HG03378 (cell line): Measurements from ENCODE around the gene MAML2.

Experiments used
- ATAC-seq: cut with Tn5 transposase; IDR thresholded peaks from one replicate; pipeline ENCODE4 v1.9.1; 2021; ENCODE audit warnings: mild to moderate bottlenecking, moderate library complexity; ENCODE audit not compliant: unreplicated experiment

Gene MAML2

DNA sequence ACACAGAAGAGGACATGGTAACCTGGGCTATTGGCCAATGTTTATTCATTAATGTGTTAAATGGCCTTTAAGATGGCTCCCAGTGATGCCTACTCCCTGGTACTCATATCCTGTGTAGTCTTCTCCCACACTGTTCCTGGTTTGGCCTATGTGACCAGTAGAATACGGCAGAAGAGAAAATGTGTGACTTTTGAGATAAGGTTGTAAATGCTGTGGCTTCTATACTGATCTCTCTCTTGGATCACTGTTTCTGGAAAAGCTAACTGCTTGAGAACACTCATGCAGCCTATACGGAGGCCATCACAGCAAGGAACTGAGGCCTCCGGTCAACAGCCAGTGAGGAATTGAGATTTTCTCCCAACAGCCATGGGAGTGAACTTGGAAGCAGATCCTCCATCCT is 24.1 kb downstream of the MAML2 start:
- no peak for ATAC-seq

DNA sequence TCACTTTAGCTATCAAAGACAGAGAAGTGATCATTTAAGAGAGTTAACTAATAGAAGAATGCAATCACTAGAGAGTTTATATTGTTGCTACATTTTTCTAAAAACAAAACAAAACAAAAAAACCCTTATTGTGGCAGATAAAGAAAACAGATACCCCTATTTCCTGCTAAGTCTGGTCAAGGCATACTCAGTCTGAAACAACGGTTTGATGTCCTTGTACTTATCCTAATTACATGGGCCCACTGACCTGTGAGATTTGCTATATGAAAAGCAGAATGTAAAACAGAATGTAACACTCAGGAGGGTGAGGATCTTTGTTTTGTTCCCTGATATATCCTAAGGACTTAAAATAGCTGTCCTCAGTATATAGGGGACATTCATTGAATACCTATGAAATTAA is 24.6 kb downstream of the MAML2 start:
- ATAC-seq, result no peak

DNA sequence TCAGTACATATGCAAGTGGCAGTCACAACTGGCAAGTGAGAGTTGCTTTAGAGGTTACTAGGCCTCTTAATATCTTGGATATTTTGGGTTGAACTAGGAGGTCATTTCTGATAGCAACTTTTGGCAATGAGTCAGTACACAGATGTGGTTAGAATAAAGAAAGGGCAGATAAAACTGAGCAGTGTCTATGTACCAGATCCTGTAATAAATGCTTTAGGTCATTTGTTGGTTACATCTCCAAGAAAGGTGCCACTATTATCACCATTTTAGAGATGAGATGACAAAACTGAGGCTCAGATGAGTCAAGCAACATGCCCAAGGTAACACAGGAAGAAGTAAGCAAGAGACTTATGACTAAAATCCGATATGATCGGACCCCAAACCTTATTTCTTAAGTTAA is 25.0 kb downstream of the MAML2 start:
- no peak for ATAC-seq

DNA sequence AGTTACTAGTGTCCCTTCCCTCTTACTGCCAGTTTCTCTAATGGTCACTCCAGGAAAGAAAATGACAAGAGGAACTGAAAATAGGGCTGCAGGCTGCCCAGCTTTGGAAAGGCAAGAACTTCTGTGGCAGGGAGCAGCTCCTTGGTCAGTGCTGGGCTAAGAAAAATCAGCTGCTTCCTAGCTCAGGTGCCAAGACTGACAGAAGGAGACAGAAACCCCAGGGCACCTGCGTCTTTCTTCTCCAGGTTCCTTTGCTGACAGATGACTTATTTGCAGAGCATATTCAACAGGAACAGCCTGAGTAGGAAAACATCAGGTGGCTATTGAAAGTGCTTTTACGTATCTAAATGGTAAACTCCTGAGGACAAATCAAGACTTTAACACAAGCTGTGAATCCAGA is 25.4 kb downstream of the MAML2 start:
- ATAC-seq, result no peak

DNA sequence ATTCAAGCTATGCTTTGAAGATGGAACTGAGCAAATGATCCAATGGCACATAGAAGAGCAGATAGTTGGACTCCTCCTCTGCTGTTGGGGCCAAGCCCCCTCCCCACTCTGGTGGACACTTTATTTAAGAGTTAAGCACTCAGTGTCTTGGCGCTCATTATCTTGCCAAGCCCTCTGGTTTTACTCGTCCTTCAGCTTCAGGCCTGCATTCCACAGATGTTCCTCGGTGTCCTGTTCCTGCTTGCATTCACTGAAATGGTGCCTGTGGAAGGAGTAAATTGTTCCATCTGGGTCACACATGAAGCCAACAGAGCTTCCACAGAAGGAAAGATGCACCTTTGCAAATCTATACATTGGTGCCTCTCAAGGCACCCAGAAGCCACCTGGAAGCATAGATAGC is 26.1 kb downstream of the MAML2 start:
- no peak for ATAC-seq

DNA sequence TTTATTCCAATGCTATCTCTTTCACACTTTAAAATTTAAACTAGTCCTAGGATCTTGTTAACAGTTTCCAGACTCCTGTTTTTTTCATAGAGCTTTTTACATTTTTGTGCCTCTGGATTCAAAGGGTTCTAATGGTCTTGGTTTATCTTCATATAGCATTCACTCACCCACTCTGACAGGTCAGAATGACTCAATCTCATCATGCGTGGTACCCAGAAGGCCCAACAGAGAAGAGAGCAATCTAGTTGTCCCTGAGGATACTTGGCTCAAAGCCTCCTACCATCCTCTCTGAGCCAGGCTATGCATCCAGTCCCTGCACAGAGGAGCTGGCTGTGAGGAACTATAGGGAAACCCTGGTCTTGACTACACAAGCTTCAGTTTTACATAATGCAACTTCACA is 27.5 kb downstream of the MAML2 start:
- ATAC-seq, result no peak

DNA sequence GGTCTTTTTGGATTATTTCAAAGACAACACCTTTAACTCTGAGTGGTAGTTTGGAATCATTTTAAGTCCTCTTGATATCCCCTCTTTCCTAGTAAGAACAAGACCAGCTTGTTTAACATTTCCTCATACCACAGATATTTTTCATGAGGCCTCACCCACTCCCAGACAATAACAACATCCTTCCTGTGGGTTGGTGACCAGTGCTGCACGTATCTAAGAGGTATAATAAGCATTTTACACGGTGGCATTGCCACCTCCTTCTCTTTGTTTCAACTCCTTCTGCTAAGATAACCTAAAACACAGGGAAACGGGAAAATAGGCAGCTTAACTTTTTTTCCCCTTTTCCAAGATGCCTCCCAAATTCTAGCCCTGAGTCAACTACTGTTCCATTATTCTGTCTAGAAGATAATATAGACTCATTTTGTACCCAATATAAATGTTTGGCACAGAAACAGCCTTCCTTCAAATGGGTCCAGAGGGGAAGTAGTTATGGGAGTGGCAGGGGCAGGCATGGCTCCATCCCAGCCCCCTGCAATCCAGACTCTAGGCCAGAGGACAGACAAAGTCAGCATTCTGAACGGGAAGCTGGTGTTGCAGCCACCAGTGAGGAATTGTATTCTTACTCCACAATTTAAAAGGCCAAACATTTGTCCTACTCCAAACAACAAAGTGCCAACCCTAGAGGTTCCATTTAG is 28.5 kb downstream of the MAML2 start:
- ATAC-seq, result no peak

DNA sequence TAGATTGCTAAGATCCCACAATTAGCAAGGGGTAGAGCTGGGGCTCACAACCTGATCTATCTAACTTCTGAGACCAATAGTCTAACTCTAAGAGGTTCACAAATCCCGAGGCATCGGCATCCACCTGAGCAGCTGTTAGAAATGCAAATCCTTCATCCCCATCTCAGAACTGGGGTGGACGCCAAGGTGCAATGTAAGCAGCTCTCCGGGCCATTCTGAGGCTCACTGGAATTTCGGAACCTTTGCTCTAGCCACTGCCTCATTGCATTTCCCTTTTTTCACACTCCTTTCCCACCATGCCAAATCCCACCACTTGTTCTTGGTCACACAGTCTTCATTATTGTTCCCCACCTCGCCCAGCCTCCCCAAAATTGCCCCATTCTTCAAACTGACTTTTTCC is 29.8 kb downstream of the MAML2 start:
- no peak for ATAC-seq

DNA sequence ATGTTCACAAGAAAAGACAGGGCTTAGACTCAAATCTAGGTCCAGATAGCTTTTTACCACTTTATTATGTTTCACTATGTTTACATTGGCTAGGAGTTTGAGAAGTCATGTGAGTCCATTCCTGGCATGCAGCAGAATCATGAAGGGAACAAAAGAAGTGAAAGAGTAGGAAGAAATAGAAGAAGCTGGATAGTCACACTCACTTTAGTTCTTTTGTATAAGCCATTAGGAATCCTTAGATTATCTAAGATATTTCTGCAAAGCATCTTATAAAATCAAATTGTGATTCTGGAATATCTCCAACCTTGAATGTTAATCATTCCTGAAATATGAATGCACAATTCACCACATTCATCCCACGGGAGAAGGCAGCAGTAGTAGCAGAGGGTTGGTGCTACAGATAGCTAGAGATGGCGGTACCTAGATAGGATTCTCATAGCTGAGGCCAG is 31.9 kb downstream of the MAML2 start:
- no peak for ATAC-seq

DNA sequence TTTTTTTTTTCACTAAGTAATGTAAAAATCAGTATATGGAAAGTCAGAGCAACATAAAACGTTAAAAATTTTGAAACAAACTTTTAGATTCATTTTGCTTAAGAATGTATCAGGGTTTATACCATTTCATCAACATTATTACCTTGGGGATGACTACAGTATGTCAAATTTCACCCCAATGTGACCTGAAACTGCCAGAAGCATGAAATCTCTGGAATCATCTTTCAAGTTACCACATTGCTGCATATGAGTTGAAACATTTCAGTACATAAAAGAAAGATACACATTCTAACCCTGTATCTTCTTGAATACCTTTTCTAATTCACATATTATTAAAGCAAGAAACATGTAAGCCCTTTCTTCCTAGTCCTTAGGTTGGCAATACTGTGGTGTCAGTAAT is 32.8 kb downstream of the MAML2 start:
- no peak for ATAC-seq

DNA sequence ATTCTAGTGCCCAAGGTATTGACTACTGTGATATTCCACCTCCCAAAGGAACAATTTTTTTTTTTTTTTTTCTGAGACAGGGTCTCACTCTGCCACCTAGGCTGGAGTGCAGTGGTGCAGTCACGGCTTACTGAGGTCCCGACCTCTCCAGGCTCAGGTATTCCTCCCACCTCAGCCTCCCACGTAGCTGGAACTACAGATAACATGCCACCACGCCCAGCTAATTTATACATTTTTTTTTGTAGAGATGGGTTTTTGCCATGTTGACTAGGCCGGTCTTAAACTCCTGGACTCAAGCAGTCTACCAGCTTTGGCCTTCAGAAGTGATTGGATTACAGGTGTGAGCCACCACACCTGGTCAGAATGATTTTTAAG is 33.4 kb downstream of the MAML2 start:
- ATAC-seq, result no peak

DNA sequence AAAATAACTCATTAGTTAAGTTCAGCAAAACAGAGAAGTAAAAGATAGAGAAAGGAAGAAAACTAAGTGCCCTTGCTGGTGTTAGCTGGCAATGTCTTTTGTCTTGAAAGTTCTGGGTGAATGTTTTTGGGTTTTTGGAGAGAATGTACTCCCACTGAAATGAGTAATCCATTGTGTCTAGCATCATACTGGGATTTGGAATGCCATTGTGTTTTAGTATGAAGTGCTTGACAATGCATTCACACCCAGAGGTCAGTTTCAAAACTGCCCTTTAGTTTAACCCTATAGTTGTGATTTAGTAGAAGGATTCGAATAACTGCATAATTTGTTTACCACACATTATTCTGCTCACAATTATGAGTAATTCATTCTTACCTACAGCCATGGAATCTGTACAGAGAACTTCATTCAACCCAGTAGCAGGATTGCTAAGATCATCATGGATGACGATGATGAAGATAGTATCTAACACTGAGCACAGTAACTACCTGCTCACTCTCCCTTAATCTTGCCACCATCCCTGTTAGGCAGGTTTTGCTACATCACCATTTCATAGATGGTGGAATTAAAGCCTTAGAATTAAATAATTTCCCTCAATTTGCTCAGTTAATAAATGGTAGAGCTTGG is 33.9 kb downstream of the MAML2 start:
- ATAC-seq, result no peak

DNA sequence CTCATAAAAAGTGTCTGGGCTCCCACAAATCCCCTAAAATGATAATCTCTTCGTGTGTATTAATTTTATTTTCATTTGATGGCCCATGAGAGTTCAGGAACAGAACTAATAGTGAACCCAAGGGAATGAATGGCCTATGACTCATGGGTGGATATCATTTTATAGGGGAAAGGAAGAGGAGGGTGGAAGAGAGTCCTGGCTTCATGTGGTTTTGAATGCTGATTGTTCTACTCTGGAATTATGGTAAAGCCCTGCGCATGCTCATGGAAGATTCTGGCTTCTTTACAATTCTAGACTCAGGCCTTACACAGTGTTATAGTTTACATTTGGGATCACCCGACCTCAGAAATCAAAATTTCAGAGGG is 35.2 kb downstream of the MAML2 start:
- no peak for ATAC-seq

DNA sequence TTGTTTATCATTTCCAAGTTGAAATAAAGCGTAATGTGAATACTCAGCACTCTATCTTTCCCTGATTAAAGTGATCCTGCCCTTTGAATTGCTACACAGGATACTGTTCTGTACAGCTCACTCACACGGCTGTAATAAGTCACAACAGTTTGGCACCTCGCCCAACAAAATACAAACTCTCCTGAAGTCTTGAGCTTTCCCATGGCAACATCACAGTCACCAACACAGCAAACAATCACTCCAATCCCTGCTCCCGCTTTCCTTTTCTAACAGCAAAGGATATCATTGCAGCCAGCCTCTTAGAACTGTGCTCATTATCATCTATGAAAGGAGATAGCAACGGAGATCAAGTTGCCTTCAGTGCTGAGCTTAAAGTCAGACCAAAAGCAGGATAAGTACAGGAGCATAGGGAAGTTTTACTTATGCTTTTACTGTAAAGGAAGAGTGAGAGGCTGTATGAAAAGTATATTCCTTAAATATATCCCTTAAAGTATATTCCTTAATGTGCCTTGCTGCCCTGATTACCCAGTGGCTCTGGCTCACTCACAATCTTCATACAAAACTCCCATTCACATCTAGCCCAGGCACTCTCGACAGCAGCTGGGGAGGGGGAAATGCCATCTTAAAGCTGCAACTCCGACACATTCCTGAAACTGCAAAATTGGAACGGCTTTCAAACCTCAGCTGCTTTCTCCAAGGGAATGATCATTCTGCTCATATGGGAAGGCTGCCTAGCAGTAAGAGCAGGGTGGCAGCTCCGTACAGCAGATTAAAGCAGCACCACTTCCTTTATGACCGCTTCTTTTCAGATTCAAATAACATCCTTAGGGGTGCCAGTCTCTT is 35.8 kb downstream of the MAML2 start:
- ATAC-seq, result no peak

DNA sequence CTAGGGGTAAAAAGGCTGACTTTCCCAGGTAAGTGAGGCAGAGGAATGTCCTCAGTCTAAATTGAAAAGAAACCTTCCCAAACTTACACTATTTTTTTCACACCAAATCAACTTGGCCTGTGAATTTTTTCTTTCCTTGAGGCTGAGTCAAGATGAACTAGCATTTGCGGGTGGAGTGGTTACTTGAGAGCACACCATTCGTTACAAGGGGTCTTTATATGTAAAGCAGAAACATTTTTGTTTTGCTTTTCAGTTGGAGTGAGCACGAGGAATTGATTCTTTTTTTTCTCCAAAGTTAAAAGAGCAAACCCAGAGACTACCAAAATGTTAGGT is 36.4 kb downstream of the MAML2 start:
- no peak for ATAC-seq

DNA sequence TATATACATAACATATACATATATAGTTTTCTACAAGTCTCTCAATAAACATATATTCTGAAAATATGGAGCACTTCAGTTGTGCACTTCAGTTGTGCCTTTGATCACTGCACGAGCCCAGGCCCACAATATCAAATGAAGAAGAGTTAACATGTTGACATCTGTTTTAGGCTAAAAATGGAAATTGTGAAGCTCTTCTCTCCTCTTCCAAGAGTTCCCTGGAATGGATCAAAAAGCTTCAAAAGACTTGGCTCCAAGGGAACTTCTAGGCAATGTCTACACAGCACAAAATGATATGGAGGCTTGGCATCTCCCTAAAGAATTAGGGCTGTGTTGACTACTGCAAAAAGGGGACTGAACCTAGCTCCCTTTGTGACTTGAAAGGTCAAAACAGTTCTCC is 36.9 kb downstream of the MAML2 start:
- ATAC-seq, result no peak

DNA sequence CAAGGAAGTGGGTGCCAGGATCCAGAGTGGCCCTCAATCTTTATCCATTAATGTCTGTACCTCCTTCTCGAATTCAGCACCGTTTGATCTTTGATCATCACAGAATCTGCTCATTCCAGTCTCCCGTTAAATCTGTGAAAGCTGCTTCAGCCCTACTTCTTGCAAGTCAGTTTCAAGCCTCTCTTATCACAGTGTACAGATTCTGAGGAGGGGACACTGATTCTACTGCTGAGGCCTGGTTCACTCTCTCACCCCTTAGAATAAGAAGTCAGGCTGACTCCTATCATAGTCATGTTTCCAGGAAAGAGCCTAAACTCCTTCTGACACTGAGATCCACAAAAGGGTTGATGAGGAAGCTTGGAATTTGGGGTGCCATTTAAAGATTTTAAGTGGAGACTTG is 39.0 kb downstream of the MAML2 start:
- no peak for ATAC-seq

DNA sequence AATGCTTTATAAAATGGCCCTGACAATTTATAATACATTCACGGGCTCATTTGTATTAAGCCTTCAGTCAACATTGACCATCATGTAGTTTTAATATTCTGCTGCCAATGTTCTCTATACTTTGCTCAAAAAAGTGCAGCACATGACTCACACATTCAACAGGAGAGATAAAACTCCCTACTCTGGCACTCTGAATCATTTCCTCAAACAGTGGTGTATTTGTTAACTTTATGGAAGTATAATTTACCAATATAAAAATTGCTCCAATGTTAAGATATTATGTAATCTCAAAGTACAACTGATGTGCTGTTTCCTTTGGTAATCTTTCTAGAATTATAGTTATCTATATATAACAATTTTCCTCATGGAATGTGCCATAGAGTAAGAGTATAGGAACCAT is 39.9 kb downstream of the MAML2 start:
- no peak for ATAC-seq

DNA sequence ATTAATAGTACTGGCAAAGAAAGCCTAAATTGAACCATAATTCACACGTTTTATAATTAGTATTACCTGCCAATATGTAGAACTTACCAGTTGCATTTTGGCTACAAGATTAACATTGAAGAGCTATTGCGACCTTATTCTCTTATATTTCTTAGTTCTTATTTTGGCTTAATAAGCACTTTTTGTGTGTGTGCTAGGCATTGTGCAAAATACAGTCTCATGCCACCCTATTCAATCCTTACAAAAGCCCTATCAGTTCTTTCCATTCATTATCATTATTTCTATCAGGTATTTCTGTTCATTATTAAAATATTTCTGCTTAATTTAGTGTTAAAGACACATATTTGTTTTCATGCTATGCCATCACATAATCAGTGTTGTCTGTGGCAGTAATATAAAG is 41.2 kb downstream of the MAML2 start:
- no peak for ATAC-seq

DNA sequence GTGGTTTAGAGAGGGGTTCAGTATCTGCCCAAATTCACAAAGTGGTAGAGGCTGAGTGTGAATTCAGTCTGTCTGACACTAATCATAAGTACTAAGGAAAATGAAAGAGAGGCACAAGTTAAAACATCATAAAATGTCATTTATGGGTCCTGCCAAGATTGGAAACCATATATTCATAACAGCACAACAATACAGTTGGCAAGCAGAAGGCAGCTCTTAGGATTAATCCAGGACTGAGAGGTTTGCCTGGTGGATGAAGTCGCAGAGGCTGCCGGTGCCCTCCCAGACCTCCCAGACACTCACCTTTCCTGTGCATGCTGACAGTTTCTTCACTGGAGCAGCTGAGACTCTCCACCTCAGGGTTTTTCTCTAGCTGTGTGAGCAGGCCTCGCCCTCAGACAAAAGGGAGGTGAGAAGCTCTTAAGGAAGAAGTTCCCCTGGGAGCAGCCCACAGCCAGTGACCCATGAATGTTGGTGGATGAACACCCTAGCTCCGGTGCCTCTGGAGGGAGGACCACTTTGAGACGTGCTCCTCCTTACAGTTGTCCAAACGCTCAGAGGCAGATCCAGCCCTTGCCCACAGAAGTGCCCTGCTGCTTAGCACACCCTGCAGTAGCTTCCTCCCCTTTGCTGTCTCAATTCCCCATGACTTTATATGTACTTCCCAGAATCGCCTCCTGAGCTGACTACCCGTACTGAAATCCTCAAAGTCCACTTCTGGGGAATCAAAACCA is 43.7 kb downstream of the MAML2 start:
- no peak for ATAC-seq

DNA sequence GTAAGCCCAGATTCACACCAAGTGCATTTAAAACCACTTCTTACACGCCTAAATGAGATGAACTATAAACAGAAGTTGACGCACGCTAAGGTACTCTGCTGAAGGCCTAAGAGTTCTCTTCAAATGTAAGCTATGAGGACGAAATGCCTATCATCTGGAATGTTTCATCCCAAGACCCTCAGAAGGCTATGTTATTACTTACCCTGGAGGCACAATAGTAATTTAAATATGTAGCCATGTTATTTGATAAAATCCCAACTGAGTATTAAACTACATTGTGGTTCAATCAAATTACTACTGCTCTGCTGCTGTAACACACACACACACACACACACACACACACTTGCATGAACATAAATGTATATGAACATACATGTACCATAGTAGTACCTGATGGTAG is 47.6 kb downstream of the MAML2 start:
- no peak for ATAC-seq

DNA sequence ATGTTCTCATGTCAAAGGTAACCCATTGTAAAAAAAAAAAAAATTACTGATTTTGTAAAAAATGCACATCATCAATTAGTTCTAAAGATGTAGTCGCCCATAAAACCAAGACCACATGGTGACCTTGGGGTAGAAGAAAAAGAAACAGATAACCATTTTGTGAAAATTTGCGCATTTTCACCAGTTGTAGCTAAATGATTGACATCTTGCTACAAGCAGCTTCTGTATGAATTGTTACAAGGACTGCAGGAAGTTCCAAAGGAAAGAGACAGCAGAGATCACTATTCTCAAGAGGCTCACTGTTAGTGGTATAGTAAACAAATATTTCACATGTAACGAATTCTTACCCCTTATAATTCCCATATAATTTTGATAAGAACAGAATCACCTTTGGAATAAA is 48.7 kb downstream of the MAML2 start:
- ATAC-seq, result no peak
